GM12878 (cell line): ENCODE results near the gene UQCRC1. TPM values are rescaled to one million over a fixed set of nuclear protein-coding genes. Genes with fewer than 3 reads are reported as not detected.

ENCODE experiments used
- ATAC-seq: fragments of 200-7000 bp; cut with Tn5 transposase; 3 replicates; pipeline ENCODE4 v1.9.1; 2020; ENCODE audit warnings: mild to moderate bottlenecking, moderate library complexity
- BruUV-seq: library from RNA; stranded (reverse); fragments of 400-500 nt; replicated peaks from 2 replicates; lab custom pipeline; 2021; lab: Mats Ljungman, UMichigan
- CTCF ChIA-PET: fragments of 300-600 bp; sonication (Branson Sonifier 250); formaldehyde crosslinking; extraction: SDS; loops from one replicate; lab custom pipeline; 2021; ENCODE audit warnings: inconsistent platforms; lab: Yijun Ruan, JAX
- POLR2A ChIA-PET: fragments of 350-600 bp; formaldehyde crosslinking; extraction: SDS; loops from one replicate; lab custom pipeline; 2021; ENCODE audit warnings: inconsistent platforms; lab: Charles Lee
- RAD21 ChIA-PET: fragments of 300-600 bp; sonication (Branson Sonifier 250); formaldehyde crosslinking; loops from one replicate; lab custom pipeline; 2023; ENCODE audit warnings: antibody characterized with exemption; ENCODE audit not compliant: unreplicated experiment; lab: Charles Lee
- SMC1A ChIA-PET: fragments of 300-600 bp; sonication (Branson Sonifier 250); formaldehyde crosslinking; loops from one replicate; lab custom pipeline; 2023; ENCODE audit not compliant: unreplicated experiment, uncharacterized antibody; lab: Charles Lee
- DNase-seq: peaks from one replicate; pipeline ENCODE4 v3.0.0-alpha.2; 2011; ENCODE audit warnings: low read depth, low spot score
- FAIRE-seq: peaks from 3 replicates; lab custom pipeline; 2011; peaks lifted over from hg19 to GRCh38; lab: Jason Lieb, UNC
- H2AFZ ChIP-seq: 2 replicates; pipeline ENCODE4 v1.6.0; 2011; ENCODE audit warnings: low read depth, low read length, control low read depth; ENCODE audit not compliant: control insufficient read depth
- H3K27ac ChIP-seq: 2 replicates; pipeline ENCODE4 v1.5.1; 2011; ENCODE audit warnings: control low read depth; ENCODE audit not compliant: control insufficient read depth, insufficient read depth
- H3K27me3 ChIP-seq, 2 experiments: replicated peaks in 1 of 2; 2 replicates each; pipeline versions ENCODE4 v1.6.0 to v1.6.1; 2011; ENCODE audit warnings: low read length in 1 of 2; ENCODE audit not compliant: control insufficient read depth in 2 of 2, insufficient read depth in 2 of 2
- H3K36me3 ChIP-seq, 2 experiments: 2 replicates each; pipeline ENCODE4 v1.5.1; 2011; ENCODE audit warnings: low read length in 1 of 2; ENCODE audit not compliant: control insufficient read depth in 2 of 2, insufficient read depth in 2 of 2
- H3K4me1 ChIP-seq: 2 replicates; pipeline ENCODE4 v1.6.1; 2011; ENCODE audit warnings: mild to moderate bottlenecking, low read length, moderate library complexity, mixed read lengths; ENCODE audit not compliant: control insufficient read depth, insufficient read depth
- H3K4me2 ChIP-seq: 2 replicates; pipeline ENCODE4 v1.6.0; 2011; ENCODE audit warnings: control low read depth; ENCODE audit not compliant: control insufficient read depth, insufficient read depth
- H3K4me3 ChIP-seq: fragments of 200-600 bp; sonication (generic); 2 replicates; pipeline ENCODE4 v1.5.1; 2016
- H3K79me2 ChIP-seq: 2 replicates; pipeline ENCODE4 v1.6.0; 2011; ENCODE audit warnings: low read length; ENCODE audit not compliant: control insufficient read depth, insufficient read depth
- H3K9ac ChIP-seq: 2 replicates; pipeline ENCODE4 v1.8.0; 2011; ENCODE audit warnings: low read length, control low read depth, mixed read lengths; ENCODE audit not compliant: control insufficient read depth, insufficient read depth
- H3K9me3 ChIP-seq: replicated peaks from 3 replicates; pipeline ENCODE4 v1.5.1; 2011; ENCODE audit warnings: mild to moderate bottlenecking, low read length; ENCODE audit not compliant: control insufficient read depth, insufficient read depth
- H4K20me1 ChIP-seq: 2 replicates; pipeline ENCODE4 v1.6.0; 2011; ENCODE audit not compliant: control insufficient read depth, insufficient read depth
- CBX5 ChIP-seq: sonication (generic); IDR thresholded peaks from 2 replicates; pipeline ENCODE4 v1.6.1; 2016; ENCODE audit warnings: low read depth, moderate library complexity, mild to moderate bottlenecking, inconsistent platforms
- E2F4 ChIP-seq: IDR thresholded peaks from 2 replicates; pipeline ENCODE4 v1.6.1; 2012; ENCODE audit warnings: low read depth, low read length, improper control_type of control experiment
- FOXM1 ChIP-seq: IDR thresholded peaks from 2 replicates; pipeline ENCODE4 v1.6.1; 2012; ENCODE audit warnings: low read depth, mild to moderate bottlenecking, inconsistent platforms, low read length, moderate library complexity
- HSF1 ChIP-seq: fragments of 150-350 bp; IDR thresholded peaks from 2 replicates; pipeline ENCODE4 v1.6.1; 2014; ENCODE audit warnings: mild to moderate bottlenecking, low read depth, low read length
- IKZF1 ChIP-seq: fragments of 450-650 bp; conservative IDR thresholded peaks from 2 replicates; pipeline ENCODE4 v1.6.1; 2017; ENCODE audit warnings: antibody characterized with exemption, mild to moderate bottlenecking
- JUNB ChIP-seq: IDR thresholded peaks from 2 replicates; pipeline ENCODE4 v1.6.1; 2016; ENCODE audit warnings: antibody characterized with exemption, mild to moderate bottlenecking
- MLLT1 ChIP-seq: fragments of 450-650 bp; IDR thresholded peaks from 2 replicates; pipeline ENCODE4 v1.6.1; 2016; ENCODE audit warnings: mild to moderate bottlenecking
- MTA2 ChIP-seq: fragments of 450-650 bp; IDR thresholded peaks from 2 replicates; pipeline ENCODE4 v1.6.1; 2016; ENCODE audit warnings: low read depth, mild to moderate bottlenecking, moderate library complexity
- MXI1 ChIP-seq: fragments of 150-350 bp; IDR thresholded peaks from 2 replicates; pipeline ENCODE4 v1.6.1; 2011; ENCODE audit warnings: low read depth, mild to moderate bottlenecking, inconsistent platforms, low read length, improper control_type of control experiment
- MYB ChIP-seq: fragments of 150-350 bp; IDR thresholded peaks from 2 replicates; pipeline ENCODE4 v1.6.1; 2014; ENCODE audit warnings: mild to moderate bottlenecking, low read depth, low read length, borderline replicate concordance
- PAX5 ChIP-seq: IDR thresholded peaks from 2 replicates; pipeline ENCODE4 v1.6.1; 2011; ENCODE audit warnings: low read depth, low read length, borderline replicate concordance
- POLR2AphosphoS5 ChIP-seq: IDR thresholded peaks from 2 replicates; pipeline ENCODE4 v1.6.1; 2011; ENCODE audit warnings: mild to moderate bottlenecking, low read length, inconsistent platforms
- REST ChIP-seq: IDR thresholded peaks from 2 replicates; pipeline ENCODE4 v1.6.1; 2012; ENCODE audit warnings: mild to moderate bottlenecking, low read depth, low read length
- SMC3 ChIP-seq: IDR thresholded peaks from 2 replicates; pipeline ENCODE4 v1.6.1; 2011; ENCODE audit warnings: low read length, improper control_type of control experiment, borderline replicate concordance
- SREBF1 ChIP-seq: IDR thresholded peaks from 2 replicates; pipeline ENCODE4 v1.6.1; 2012; ENCODE audit warnings: mild to moderate bottlenecking, low read length
- SUZ12 ChIP-seq: fragments of 200-600 bp; sonication (generic); IDR thresholded peaks from one replicate; pipeline ENCODE4 v1.6.1; 2018; ENCODE audit warnings: antibody characterized with exemption, mild to moderate bottlenecking; ENCODE audit not compliant: unreplicated experiment
- TCF3 ChIP-seq: IDR thresholded peaks from 2 replicates; pipeline ENCODE4 v1.6.1; 2012; ENCODE audit warnings: low read depth, mild to moderate bottlenecking, low read length, borderline replicate concordance; ENCODE audit not compliant: insufficient read depth
- YY1 ChIP-seq: IDR thresholded peaks from 2 replicates; pipeline ENCODE4 v1.6.1; 2011; ENCODE audit warnings: low read depth, mild to moderate bottlenecking, low read length
- WGBS: methylation state at CpG from one replicate; pipeline ENCODE4 v1.1.6; 2016; ENCODE audit warnings: low lambda C conversion rate; ENCODE audit not compliant: insufficient replicate concordance, insufficient coverage; ENCODE audit errors: missing lambda C conversion rate; 5-methylcytosine and 5-hydroxymethylcytosine counted together
- in situ Hi-C: fragments of 300-500 bp; cut with MboI; formaldehyde crosslinking; loops from 9 replicates; pipeline ENCODE4 v1.14.3; 2018; ENCODE audit warnings: mixed read lengths
- intact Hi-C: fragments of 100-400 bp; cut with micrococcal nuclease; formaldehyde crosslinking; loops from one replicate; pipeline ENCODE4 v1.14.2; 2022; ENCODE audit not compliant: unreplicated experiment
- polyA plus RNA-seq, 11 experiments: library from polyadenylated mRNA; depleted of rRNA in 4 of 11; unstranded in 6 of 11; stranded (reverse) in 5 of 11; fragments of >200 nt; fragmentation: Nextera tagmentation in 4 of 11; fragmentation: Illumina TruSeq in 1 of 11; extraction: Ambion mirVana in 4 of 11; extraction: Trizol in 1 of 11; gene quantifications; 1 replicate in 1 of 11; 2 replicates in 10 of 11; pipeline versions ENCODE4 v1.2.1 to v1.2.3, GENCODE V29; 2011 to 2016; ENCODE audit warnings: inconsistent platforms in 2 of 11, missing spikeins in 2 of 11, low read depth in 1 of 11
- total RNA-seq, 4 experiments: library from RNA; depleted of rRNA in 3 of 4; stranded (reverse); fragments of >200 nt in 3 of 4; fragmentation: Illumina TruSeq in 1 of 4; extraction: Trizol in 1 of 4; gene quantifications; 2 replicates each; pipeline versions ENCODE4 v1.2.1 to v1.2.3, GENCODE V29; 2013 to 2021

The UQCRC1 gene
- total and polyA plus RNA-seq, 10 of the 15 experiments (the other 5 are each of a cell fraction or from before 2014, with no cell fraction given): 116 to 426 (median 228) TPM

- no peak for ATAC-seq
- H3K27ac ChIP-seq: no peak overlapping the region
- CTCF ChIA-PET: no interaction called here
- FAIRE-seq: no peak
- TF ChIP-seq E2F4: no peak
- TF ChIP-seq IKZF1: no peak
- TF ChIP-seq PAX5: no peak
- TF ChIP-seq MYB: no peak
- no peak for TF ChIP-seq POLR2AphosphoS5
- TF ChIP-seq SMC3: no peak
- no peak for TF ChIP-seq REST
- TF ChIP-seq MLLT1: no peak
- no peak for TF ChIP-seq TCF3
- TF ChIP-seq JUNB: no peak
- no peak for TF ChIP-seq SREBF1
- TF ChIP-seq HSF1: no peak
- no peak for TF ChIP-seq SUZ12
- no peak for TF ChIP-seq YY1
- no peak for TF ChIP-seq MXI1
- TF ChIP-seq CBX5: no peak
- TF ChIP-seq FOXM1: no peak
- no peak for TF ChIP-seq MTA2
- no peaks in the 10 kb centered on the region for H3K79me2 ChIP-seq
- no peak overlapping the region for H2AFZ ChIP-seq
- no peak overlapping the region for H3K4me3 ChIP-seq
- intact Hi-C loops (no loop called here), in situ Hi-C loops (no loop called here)
- BruUV-seq: no TSS peak
- no peak overlapping the region for H3K4me2 ChIP-seq
- no peaks in the 10 kb centered on the region for H3K36me3 ChIP-seq
- H3K4me1 ChIP-seq: no peaks in the 10 kb centered on the region; the same call in 1 of the 2 replicates
- POLR2A ChIA-PET: no interaction called here
- H3K27me3 ChIP-seq: peaks cover 0 to 9% of the 10 kb centered on the region in 2 experiments; a peak in 2 of 4 replicates
- no peak for DNase-seq
- H4K20me1 ChIP-seq: no peaks in the 10 kb centered on the region
- 74% methylated on average over 14 of the region's 14 CpGs for WGBS
- RAD21 ChIA-PET: no interaction called here
- H3K9ac ChIP-seq: no peak overlapping the region
- SMC1A ChIA-PET: no interaction called here
- no peaks in the 10 kb centered on the region for H3K9me3 ChIP-seq
Observed at GRCh38 chr3:48591436-48591835, 18.0 kb downstream of the UQCRC1 start.
